DND-41 (cell line): ENCODE data around the gene ZFAND2B.

Experiments
- ATAC-seq: fragments of 200-7000 bp; cut with Tn5 transposase; 3 replicates; pipeline ENCODE4 v1.9.1; 2021; ENCODE audit warnings: low read depth; ENCODE audit not compliant: insufficient read depth
- DNase-seq: peaks from one replicate; pipeline ENCODE4 v3.0.0-alpha.2; 2020
- H2AFZ ChIP-seq: 2 replicates; pipeline ENCODE4 v1.6.0; 2012; ENCODE audit warnings: low read depth, low read length
- H3K27ac ChIP-seq: 2 replicates; pipeline ENCODE4 v1.5.1; 2012; ENCODE audit warnings: low read length, inconsistent platforms
- H3K27me3 ChIP-seq: fragments of 200-600 bp; sonication (generic); 2 replicates; pipeline ENCODE4 v1.6.0; 2012; ENCODE audit warnings: low read length, mild to moderate bottlenecking, inconsistent platforms; ENCODE audit not compliant: insufficient read depth, poor library complexity
- H3K36me3 ChIP-seq: 2 replicates; pipeline ENCODE4 v1.5.1; 2012; ENCODE audit warnings: low read length, inconsistent platforms; ENCODE audit not compliant: insufficient read depth
- H3K4me1 ChIP-seq: 2 replicates; pipeline ENCODE4 v1.5.1; 2012; ENCODE audit warnings: mild to moderate bottlenecking, low read length; ENCODE audit not compliant: insufficient read depth
- H3K4me2 ChIP-seq: 2 replicates; pipeline ENCODE4 v1.6.0; 2012; ENCODE audit warnings: mild to moderate bottlenecking, moderate library complexity, low read length, inconsistent platforms; ENCODE audit not compliant: insufficient read depth
- H3K4me3 ChIP-seq, 2 experiments: fragments of 200-600 bp in 1 of 2; shearing (Covaris generic) in 1 of 2; 2 replicates each; pipeline ENCODE4 v1.5.1; 2012 to 2016; ENCODE audit warnings: inconsistent platforms in 2 of 2, low read length in 2 of 2, mild to moderate bottlenecking in 2 of 2, low read depth in 1 of 2, moderate library complexity in 1 of 2
- H3K79me2 ChIP-seq: 2 replicates; pipeline ENCODE4 v1.6.0; 2012; ENCODE audit warnings: low read length, inconsistent platforms; ENCODE audit not compliant: insufficient read depth
- H3K9ac ChIP-seq: 2 replicates; pipeline ENCODE4 v1.6.0; 2012; ENCODE audit warnings: low read depth, mild to moderate bottlenecking, inconsistent platforms, low read length, moderate library complexity
- H3K9me3 ChIP-seq: 2 replicates; pipeline ENCODE4 v1.5.1; 2012; ENCODE audit warnings: low read length, moderate library complexity, mild to moderate bottlenecking, inconsistent platforms; ENCODE audit not compliant: insufficient read depth, severe bottlenecking
- H4K20me1 ChIP-seq: 2 replicates; pipeline ENCODE4 v1.6.0; 2012; ENCODE audit warnings: low read length; ENCODE audit not compliant: insufficient read depth
- CTCF ChIP-seq: IDR thresholded peaks from 2 replicates; pipeline ENCODE4 v1.5.1; 2012; ENCODE audit warnings: borderline replicate concordance, low read length, moderate library complexity, mild to moderate bottlenecking; ENCODE audit not compliant: poor library complexity, severe bottlenecking; ENCODE audit errors: extremely low read depth
- EZH2 ChIP-seq: IDR thresholded peaks from 3 replicates; pipeline ENCODE4 v1.6.1; 2012; ENCODE audit warnings: borderline replicate concordance, low read depth, mild to moderate bottlenecking, moderate library complexity, low read length, inconsistent platforms; ENCODE audit not compliant: severe bottlenecking

ZFAND2B gene

GRCh38 chr2:219207134-219207883 lies 727 bp downstream of the ZFAND2B start:
- Histone ChIP-seq H3K4me3 (peak overlapping the region; percentile 19 to 70; a peak in 3 of 4 replicates), H3K9ac (peak overlapping the region; percentile 57), H3K4me2 (peak overlapping the region; percentile 75), H3K27ac (peak overlapping the region; percentile 75), H3K4me1 (peaks cover 25% of the 10 kb centered on the region), H3K79me2 (peaks cover 6% of the 10 kb centered on the region; the same call in 1 of the 2 replicates), H3K36me3 (peaks cover 29% of the 10 kb centered on the region), H4K20me1 (peaks cover 10% of the 10 kb centered on the region), H3K27me3 (no peaks in the 10 kb centered on the region), H3K9me3 (no peaks in the 10 kb centered on the region), H2AFZ (peak overlapping the region; percentile 66)
- DNase-seq (no peak), ATAC-seq (peak; percentile 15)
- TF ChIP-seq CTCF (no peak), EZH2 (no peak)

- Histone ChIP-seq H3K9ac (peak overlapping the region; percentile 57), H3K4me1 (peaks cover 25% of the 10 kb centered on the region), H2AFZ (no peak overlapping the region), H4K20me1 (peaks cover 10% of the 10 kb centered on the region), H3K27ac (no peak overlapping the region; the same call in 1 of the 2 replicates), H3K27me3 (no peaks in the 10 kb centered on the region), H3K9me3 (no peaks in the 10 kb centered on the region), H3K4me3 (peak overlapping the region in 1 of 2 experiments; percentile 70; a peak in 2 of 4 replicates), H3K36me3 (peaks cover 34% of the 10 kb centered on the region), H3K4me2 (peak overlapping the region; percentile 75), H3K79me2 (peaks cover 6% of the 10 kb centered on the region; the same call in 1 of the 2 replicates)
- no peak for DNase-seq
- ATAC-seq = no peak
- TF ChIP-seq EZH2 (no peak), CTCF (no peak)
Observed at GRCh38 chr2:219207884-219208740, 1.5 kb downstream of the ZFAND2B start.

GRCh38 chr2:219209236-219210195 lies 2.9 kb downstream of the ZFAND2B start:
- peaks cover 10% of the 10 kb centered on the region for H4K20me1 ChIP-seq
- H3K4me3 ChIP-seq = no peak overlapping the region
- TF ChIP-seq CTCF (no peak), EZH2 (no peak)
- peaks cover 6% of the 10 kb centered on the region; the same call in 1 of the 2 replicates for H3K79me2 ChIP-seq
- no peaks in the 10 kb centered on the region for H3K27me3 ChIP-seq
- no peak overlapping the region for H3K9ac ChIP-seq
- H2AFZ ChIP-seq = no peak overlapping the region
- ATAC-seq (no peak), DNase-seq (no peak)
- peaks cover 47% of the 10 kb centered on the region for H3K36me3 ChIP-seq
- peaks cover 25% of the 10 kb centered on the region for H3K4me1 ChIP-seq
- H3K9me3 ChIP-seq = no peaks in the 10 kb centered on the region
- H3K4me2 ChIP-seq = no peak overlapping the region
- H3K27ac ChIP-seq = no peak overlapping the region
